Epidermal melanocyte (primary cell): ENCODE data around the gene F3.
"Not testable (repeated sequence)": the region's sequence is repeated elsewhere in the genome, so short reads cannot be mapped to it uniquely, and the experiment has no call there.

Source experiments
- DNase-seq: peaks from one replicate; pipeline ENCODE4 v3.0.0; 2011; ENCODE audit warnings: low spot score; ENCODE audit not compliant: insufficient read length

The F3 gene

DNA sequence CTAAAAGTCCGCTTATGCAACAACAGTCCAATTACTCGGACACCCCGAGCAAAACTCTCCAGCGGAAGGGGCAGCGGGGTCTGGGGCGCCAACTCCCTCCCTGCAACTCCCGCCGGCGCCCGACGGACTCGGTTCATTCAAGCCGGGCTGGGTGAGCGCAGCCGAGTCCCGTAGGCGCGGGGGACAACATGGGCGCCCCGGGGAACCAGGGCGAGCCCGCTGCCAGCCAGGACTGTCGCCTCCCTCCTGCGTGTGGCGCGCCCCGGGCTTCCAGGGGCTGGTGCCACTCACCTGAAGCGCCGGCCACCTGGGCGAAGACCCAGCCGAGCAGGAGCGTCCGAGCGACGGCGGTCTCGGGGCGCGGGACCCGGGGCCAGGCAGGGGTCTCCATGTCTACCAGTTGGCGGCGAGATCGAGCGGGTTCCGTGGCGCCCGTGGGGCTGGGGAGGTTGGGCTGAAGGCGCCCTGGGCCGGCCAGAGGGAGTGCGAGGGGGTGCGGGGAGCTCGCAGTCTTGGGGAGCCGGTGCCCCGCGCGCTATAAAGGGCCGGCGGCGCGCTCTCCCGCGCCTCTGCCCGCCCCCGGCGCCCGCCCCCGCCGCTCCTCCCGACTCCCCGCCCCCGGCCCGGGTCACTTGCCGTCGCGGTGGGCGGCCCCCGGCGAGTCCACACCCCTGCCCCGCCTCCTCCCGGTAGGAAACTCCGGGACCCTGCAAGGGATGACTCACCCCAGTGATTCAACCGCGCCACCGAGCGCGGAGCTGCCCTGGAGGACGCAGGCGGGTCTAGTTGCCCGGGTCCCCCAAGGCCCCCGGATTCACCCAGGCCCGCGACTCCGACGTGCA lies at the start of gene F3:
Gene F3 (minus strand): TSS at position 514 of the 842 bp plus-strand sequence. CDS start 123 bp downstream, at position 391.
- peak; percentile 62 for DNase-seq

DNA sequence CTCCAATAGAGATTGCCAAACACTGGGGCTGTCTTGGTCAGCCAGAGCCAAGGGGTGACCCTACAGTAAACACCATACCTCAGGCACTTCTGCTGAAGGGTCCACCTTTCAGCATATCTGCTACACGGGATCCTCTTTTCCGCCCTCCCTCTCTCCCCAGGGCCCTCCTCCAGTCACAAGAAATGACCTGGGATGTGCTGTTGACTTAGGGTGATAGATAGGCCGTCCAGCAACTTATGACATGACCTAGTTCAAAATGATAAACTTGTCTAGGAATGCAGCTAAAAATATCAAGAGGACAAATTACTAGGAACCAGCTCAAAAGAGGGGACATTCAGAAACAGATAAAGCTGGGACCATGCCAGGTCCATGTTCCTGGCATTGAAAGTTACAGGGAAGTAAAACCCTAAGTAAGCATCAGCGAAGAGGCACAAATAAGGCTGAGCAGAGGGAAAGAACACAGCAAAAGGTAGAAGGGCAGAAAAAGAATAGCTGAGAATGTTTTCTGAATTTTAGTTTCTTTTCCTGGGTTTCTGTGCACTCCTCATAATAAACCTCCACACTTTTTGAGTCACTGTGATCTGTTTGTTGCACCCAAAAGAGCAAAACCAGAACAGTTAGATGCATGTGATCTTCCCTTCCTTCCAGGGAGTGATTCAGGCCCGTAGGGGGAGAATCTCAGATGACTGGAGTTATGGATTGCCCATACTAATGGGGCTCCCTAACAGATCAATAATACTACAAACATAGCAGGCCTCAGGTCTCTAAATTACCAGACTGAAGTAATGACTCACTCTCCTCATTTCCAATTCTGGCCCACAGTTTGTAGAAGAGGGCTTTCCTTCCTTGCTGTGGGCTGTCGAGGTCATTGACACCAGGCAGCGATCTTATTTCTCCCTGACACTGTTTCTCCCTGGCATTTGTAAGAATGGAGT lies 48.9 kb upstream of the F3 start:
- no peak for DNase-seq

DNA sequence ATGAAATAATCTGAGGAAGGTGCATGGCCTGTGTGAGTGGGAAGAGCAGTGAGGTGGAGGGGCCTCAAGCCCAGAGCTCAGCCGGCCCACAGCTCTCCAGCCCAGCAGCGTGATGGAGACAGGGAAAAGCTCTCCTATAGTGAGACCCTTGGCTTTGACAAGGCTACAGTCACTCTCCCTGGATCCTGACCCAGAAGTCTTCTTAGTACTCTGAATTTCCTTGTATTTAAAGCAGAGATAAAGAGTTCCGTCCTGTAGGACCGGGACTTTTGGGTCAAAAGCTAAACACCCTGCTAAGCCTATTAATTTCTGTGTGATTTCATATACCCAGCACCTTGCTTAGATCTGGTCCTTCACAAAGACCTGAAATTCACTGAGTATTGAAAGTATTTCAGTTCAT lies 48.2 kb upstream of the F3 start:
- no peak for DNase-seq

DNA sequence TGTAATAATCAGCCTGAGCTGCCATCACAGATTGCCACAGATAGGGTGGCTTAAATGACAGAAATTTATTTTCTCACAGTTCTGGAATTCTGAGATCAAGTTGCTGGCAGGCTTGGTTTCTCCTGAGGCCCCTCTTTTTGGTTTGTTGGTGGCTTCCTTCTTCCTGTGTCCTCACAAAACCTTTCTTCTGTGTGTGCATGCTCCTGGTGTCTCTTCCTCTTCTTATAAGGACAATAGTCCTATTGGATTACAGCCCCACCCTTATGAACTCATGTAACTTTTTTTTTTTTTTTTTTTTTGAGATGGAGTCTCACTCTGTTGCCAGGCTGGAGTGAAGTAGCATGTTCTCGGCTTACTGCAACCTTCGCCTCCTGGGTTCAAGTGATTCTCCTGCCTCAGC lies 41.0 kb upstream of the F3 start:
- DNase-seq: no peak

GRCh38 chr1:94580367-94581115 lies 39.0 kb upstream of the F3 start:
- no peak for DNase-seq

DNA sequence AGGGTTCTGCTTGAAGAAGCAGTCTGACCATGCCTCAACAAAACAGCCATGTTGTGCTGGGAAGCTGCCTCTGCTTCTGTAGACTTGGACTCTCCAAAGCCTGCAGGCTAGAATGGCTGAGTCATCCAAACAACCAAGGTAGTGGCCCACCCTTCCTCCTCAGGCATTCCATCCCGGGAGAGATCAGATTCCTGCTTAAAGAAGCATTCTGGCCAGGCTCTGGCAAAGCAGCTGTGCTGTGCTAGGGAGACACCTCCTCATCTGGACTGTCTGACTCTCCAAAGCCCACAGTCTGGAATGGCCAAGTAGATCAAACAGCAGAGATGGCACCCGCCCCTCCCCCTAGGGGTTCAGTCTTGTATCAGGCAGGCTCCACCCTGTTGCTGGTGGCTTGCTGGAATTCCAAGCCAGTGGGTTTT lies 38.3 kb upstream of the F3 start:
- peak; percentile 41 for DNase-seq

- DNase-seq: no peak
Measured at GRCh38 chr1:94578856-94579255, 37.3 kb upstream of the F3 start.

DNA sequence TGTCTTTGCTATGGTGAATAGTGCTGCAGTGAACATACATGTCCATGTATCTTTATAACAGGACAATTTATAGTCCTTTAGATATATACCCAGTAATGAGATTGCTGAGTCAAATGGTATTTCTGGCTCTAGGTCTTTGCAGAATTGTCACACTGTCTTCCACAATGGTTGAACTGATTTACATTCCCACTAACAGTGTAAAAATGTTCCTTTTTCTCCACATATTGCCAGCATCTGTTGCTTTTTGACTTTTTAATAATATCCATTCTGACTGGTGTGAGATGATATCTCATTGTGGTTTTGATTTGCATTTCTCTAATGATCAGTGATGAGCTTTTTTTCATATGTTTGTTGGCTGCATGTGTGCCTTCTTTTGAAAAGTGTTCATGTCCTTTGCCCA lies 32.4 kb upstream of the F3 start:
- DNase-seq: not testable (repeated sequence)

- no peak for DNase-seq
Measured at GRCh38 chr1:94572780-94573179, 31.2 kb upstream of the F3 start.

DNA sequence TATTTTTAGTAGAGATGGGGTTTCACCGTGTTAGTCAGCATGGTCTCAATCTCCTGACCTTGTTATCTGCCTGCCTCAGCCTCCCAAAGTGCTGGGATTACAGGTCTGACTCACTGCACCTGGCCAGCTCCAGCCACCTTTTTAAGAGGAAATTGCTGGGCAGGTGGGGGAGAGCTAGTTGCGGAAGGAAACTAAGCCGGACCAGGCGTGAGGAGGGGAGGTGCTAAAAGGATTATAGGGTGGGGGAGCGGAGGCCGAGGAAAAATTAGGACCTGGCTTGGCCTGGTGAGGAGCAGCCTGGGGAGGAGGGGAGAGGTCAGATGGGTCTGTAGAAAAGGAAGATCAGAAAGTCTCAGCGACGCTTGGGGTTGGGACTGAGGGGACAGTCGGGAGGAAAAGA lies 29.4 kb upstream of the F3 start:
- DNase-seq: not testable (repeated sequence)

- DNase-seq: not testable (repeated sequence)
Measured at GRCh38 chr1:94568806-94569205, 27.2 kb upstream of the F3 start.

DNA sequence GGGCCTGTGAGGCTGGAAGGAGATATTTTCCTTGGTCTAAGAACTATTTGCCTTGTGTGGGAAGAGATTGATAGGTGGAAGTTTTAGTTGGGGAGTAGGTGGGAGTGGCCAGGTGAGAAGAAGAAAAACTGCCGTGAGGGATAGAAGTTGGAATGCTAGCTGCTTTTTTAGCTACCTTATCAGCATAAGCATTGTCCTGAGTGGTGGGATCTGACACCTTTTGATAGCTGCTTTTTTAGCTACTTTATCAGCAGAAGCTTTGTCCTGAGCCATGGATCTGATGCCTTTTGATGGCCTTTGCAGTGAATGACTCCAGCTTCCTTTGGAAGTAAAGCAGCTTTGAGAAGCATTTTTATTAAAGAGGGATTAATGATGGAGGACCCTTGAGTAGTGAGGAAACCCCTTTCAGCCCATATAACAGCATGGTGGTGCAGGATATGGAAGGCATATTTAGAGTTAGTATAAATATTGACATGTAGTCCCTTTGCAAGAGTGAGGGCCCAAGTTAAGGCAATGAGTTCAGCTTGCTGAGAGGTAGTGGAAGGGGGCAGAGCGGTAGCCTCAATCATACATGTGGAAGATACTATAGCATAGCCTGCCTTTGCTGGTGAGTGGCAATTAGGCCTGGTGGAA lies 26.5 kb upstream of the F3 start:
- not testable (repeated sequence) for DNase-seq

- not testable (repeated sequence) for DNase-seq
Measured at GRCh38 chr1:94566436-94566835, 24.9 kb upstream of the F3 start.

DNA sequence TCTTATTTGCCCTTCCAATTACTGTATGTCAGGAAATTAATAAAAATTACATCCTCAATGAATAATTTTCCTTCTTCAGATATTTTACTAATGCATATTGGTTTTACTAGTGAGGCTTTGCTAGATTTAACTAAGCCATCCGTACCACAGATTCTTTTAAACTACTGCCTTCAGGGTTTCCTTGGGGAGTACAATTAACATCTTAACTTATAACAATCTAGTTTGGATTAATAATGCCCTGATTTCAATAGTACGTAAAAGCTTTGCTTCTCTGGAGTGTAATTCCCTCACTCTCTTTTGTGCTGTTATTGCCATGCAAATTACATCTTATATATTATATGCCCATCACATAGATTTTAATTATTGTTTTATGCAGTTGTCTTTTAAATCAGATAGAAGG lies 24.3 kb upstream of the F3 start:
- no peak for DNase-seq

DNA sequence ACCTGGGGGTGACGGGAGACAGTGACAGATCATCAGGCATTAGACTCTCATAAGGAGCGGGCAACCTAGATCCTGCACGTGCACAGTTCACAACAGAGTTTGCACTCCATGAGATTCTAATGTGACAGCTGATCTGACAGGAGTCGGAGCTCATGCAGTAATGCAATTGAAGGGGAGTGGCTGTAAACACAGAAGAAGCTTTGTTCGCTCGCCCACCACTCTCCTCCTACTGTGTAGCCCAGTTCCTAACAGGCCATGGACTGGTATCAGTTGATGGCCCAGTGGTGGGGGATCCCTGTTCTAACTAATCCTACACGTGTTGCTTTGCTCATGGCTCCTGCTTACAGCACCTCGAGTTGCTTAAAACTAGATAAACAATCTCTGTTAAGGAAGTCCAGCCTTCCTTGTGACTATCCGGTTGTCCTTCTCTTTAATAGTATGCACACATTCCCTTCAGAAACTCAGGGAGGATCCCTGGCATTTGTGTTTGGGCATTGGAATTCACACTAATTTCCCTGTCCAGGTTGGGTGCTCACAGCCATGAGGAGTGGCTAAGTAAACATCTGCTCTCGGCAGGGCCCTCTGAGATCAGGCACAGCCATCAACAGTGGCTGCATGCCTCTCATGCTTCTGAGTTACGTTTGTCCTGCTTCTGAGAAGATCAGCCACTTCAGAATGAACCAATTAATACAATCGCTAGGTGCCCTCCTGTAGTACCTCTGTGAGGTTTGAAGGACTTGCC lies 21.1 kb upstream of the F3 start:
- DNase-seq: no peak

- DNase-seq: no peak
Measured at GRCh38 chr1:94560333-94560732, 18.8 kb upstream of the F3 start.

- DNase-seq: no peak
Measured at GRCh38 chr1:94559921-94560320, 18.4 kb upstream of the F3 start.

DNA sequence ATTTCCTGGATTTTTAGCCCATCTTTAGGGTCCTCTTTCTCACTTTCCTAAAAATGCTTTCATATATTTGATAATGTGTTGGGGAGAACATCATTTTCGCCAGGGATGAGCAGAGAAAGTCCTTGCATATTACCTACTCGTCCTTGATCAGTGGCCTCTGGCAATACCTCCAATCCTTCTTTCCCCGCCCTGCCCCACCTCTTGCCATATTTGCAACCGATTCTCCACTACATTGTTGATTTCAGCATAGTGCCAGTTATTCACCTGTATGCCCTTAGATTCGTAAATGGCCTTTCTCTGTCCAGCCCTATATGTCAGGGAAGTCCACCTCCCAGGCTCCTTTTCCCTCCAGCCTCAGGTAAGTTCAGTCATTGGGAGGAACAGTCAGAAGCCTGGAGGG lies 13.5 kb upstream of the F3 start:
- no peak for DNase-seq

GRCh38 chr1:94554580-94554979 lies 13.0 kb upstream of the F3 start:
- DNase-seq: no peak

- no peak for DNase-seq
Measured at GRCh38 chr1:94553931-94554330, 12.4 kb upstream of the F3 start.
